Measurements from ENCODE around the gene IGBP1. TPM values are rescaled to one million over a fixed set of nuclear protein-coding genes. Genes with fewer than 3 reads are reported as not detected.

IGBP1 gene
- 51.6 and 52.7 TPM in 2 replicates for total RNA-seq

DNA sequence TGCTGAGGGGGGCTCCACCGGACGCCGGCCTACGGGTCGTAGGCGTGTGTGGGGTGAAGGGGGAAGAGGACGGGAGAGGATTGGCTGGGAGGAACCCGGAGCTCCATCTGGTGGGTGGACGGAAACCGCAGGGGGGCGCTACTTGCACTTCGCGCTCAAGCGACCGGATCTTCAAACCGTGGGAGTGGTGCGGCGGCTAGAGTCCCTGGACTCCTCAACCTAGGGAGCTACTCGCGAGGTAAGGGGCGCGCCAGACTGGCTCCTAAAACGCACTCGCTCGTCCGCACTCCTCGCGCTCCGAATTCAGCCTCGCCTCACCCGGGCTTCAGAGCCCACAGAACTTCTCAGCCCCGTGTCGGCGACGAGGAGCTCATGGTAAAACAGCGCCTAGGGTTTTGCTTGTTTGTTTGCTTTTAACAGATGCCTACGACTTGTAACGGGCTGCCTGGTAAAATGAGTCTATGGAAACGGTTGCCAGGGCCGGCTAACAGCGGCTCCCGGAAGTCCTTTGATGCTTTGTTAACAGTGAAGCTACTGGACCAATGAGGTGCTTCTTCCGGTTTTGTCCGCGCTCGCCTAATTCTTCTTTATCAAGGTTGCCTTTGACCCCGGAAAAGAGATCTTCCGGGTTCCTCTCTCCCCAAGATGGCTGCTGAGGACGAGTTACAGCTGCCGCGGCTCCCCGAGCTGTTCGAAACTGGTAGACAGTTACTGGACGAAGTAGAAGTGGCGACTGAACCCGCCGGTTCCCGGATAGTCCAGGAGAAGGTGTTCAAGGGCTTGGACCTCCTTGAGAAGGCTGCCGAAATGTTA, at the start of gene IGBP1:
Gene IGBP1, plus strand, starts transcription at position 145 of the 813 bp plus-strand sequence. Its CDS starts 501 bp downstream, at position 646.
- Mint-ChIP-seq H3K4me3 (peak within 1 kb of the TSS; percentile 99), H3K27ac (peak within 1 kb of the TSS; percentile 96), H3K36me3 (ENCODE audit: low read depth) (peaks cover 22% of the 10 kb centered on the region), H3K9me3 (no peaks in the 10 kb centered on the region), H3K4me1 (peaks cover 29% of the 10 kb centered on the region), H3K27me3 (no peaks in the 10 kb centered on the region)
- POLR2A ChIA-PET = interaction anchor here (0.5 to 1.6 kb wide), 13 partner anchors 9 to 1634 kb away, joined by 3 to 14 read pairs (median 3); partner anchors contain the start of genes EFNB1, PJA1, TAF1 and YIPF6
- DNase-seq (peak; percentile 57), ATAC-seq (ENCODE audit: low read depth) (peak; percentile 82)
- CTCF ChIA-PET = interaction anchor here (1.0 to 1.4 kb wide), 4 partner anchors 32 to 596 kb away, joined by 3 to 7 read pairs (median 3); no protein-coding TSS in a partner anchor
- intact Hi-C loops (cut with micrococcal nuclease) = loop anchor here (1.0 to 10.0 kb wide), 6 partner anchors 157 to 1305 kb away; partner anchors contain the start of genes FOXO4, KIF4A and PJA1
- TF ChIP-seq, protein P1, sequence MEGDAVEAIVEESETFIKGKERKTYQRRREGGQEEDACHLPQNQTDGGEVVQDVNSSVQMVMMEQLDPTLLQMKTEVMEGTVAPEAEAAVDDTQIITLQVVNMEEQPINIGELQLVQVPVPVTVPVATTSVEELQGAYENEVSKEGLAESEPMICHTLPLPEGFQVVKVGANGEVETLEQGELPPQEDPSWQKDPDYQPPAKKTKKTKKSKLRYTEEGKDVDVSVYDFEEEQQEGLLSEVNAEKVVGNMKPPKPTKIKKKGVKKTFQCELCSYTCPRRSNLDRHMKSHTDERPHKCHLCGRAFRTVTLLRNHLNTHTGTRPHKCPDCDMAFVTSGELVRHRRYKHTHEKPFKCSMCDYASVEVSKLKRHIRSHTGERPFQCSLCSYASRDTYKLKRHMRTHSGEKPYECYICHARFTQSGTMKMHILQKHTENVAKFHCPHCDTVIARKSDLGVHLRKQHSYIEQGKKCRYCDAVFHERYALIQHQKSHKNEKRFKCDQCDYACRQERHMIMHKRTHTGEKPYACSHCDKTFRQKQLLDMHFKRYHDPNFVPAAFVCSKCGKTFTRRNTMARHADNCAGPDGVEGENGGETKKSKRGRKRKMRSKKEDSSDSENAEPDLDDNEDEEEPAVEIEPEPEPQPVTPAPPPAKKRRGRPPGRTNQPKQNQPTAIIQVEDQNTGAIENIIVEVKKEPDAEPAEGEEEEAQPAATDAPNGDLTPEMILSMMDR (IDR thresholded peaks at IDR 0.05) = no peak

DNA sequence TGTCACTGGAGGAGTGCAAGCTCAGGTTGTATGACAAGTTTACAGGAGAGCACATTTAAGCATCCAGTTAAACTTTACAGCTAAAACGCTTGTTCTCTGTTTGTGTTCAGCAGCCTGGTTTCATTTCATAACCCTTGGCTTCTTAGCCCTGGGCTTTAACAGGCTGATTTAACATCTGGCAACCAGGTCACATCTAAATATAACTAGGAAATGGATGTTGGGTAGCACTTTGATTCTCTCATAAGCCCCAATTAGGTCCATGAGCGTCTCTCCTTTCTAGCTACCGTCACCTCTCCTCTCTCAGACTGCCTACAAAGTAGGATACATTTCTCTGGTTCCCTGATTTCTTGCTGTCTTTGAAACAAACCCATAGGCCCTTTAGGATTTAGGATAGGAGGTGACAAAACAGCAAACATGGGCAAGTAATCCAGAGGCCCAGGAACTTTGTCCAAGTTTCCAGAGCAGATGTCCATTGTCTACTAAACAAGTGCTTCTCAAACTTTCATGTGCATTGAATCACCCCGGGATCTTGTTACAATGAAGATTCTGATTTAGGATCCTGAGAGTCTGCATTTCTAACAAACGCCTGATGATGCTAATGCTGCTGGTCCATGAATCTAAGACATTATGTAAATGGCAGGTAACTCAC, 48.5 kb upstream of the IGBP1 start:
- TF ChIP-seq, protein P1 (IDR thresholded peaks at IDR 0.05) = no peak
- Mint-ChIP-seq H3K4me3 (no peak overlapping the region), H3K27ac (no peak overlapping the region), H3K4me1 (no peaks in the 10 kb centered on the region), H3K27me3 (no peaks in the 10 kb centered on the region), H3K36me3 (ENCODE audit: low read depth) (no peaks in the 10 kb centered on the region), H3K9me3 (no peaks in the 10 kb centered on the region)
- no peak for ATAC-seq (ENCODE audit: low read depth)
- no peak for DNase-seq
- CTCF ChIA-PET = no interaction called here
- POLR2A ChIA-PET = no interaction called here
- intact Hi-C loops (cut with micrococcal nuclease) = no loop called here

DNA sequence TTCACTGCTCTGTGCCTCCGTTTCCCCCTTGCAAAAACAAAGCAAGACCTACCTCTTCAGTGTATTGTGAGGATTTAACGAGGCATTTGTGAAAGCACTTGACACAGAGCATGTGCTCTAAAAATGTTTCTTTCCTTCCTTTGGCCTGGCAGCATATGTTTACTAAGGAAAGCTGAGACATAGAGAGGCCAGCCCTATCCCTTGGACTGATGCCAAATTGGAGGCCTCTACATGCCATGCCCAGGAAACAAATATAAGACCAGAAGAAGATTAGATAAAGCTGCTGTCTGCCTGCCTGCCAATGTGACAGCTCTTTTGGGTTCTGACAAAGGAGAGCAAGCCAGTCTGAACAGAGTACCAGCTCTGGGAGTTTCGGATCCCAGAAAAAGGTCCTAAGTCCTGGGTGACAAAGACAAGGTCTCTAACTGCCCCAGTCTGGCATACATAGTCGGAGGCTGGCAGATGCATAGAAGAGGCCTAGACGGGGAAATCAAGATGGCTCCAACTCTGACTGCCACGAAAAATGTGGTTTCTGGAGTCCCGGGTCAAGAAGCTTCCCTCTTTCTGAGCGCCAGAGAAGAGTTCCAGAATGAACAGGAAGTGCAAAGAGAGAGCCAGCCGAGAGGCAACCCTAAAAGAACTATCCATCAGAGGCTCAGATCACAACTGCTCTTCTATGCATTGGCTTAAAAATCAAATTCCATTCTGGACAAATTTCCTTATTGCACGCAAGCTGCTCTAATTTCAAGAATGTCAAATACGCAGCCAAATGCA, 45.2 kb upstream of the IGBP1 start:
- Mint-ChIP-seq H3K36me3 (ENCODE audit: low read depth) (no peaks in the 10 kb centered on the region), H3K4me3 (no peak overlapping the region), H3K4me1 (no peaks in the 10 kb centered on the region), H3K9me3 (no peaks in the 10 kb centered on the region), H3K27me3 (peaks cover 2% of the 10 kb centered on the region), H3K27ac (no peak overlapping the region)
- ChIA-PET CTCF (interaction anchor here (3.3 kb wide), 1 partner anchor 9 kb away, joined by 11 read pairs; no protein-coding TSS in a partner anchor), POLR2A (no interaction called here)
- intact Hi-C loops (cut with micrococcal nuclease) = no loop called here
- TF ChIP-seq, protein P1 (IDR thresholded peaks at IDR 0.05) = no peak
- DNase-seq (no peak), ATAC-seq (ENCODE audit: low read depth) (no peak)

DNA sequence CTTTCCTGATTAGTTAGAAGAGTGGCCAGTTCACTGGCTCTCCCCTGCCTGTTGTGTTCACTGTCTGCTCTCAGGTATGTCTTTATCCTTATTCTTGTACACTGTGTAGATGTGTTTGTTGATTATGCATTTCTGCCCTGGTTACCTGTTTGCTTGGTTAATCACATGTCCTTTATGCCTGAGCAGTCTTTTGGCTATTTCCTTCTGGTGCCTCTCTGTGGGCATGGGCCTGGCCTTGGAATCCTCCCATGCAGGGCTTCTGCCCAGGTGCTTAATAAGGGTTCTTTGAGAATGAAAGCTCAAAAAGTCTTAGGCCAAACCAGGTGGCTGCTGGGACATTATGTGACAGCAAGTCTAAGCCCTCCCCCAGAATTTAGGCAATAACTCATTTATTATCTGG, 44.5 kb upstream of the IGBP1 start:
- CTCF ChIA-PET = interaction anchor here (3.3 kb wide), 1 partner anchor 8 kb away, joined by 11 read pairs; no protein-coding TSS in a partner anchor
- TF ChIP-seq, protein P1 (IDR thresholded peaks at IDR 0.05) = no peak
- no peak overlapping the region for H3K4me3 Mint-ChIP-seq

More for the DNA sequence above, 44.5 kb upstream of the IGBP1 start:
- ATAC-seq (ENCODE audit: low read depth) (no peak), DNase-seq (no peak)
- peaks cover 2% of the 10 kb centered on the region for H3K27me3 Mint-ChIP-seq
- H3K36me3 Mint-ChIP-seq (ENCODE audit: low read depth) = no peaks in the 10 kb centered on the region
- H3K9me3 Mint-ChIP-seq = no peaks in the 10 kb centered on the region
- POLR2A ChIA-PET = no interaction called here
- H3K27ac Mint-ChIP-seq = no peak overlapping the region
- H3K4me1 Mint-ChIP-seq = no peaks in the 10 kb centered on the region
- intact Hi-C loops (cut with micrococcal nuclease) = no loop called here

All from activated B cell treated with CpG ODN at 0.5 μM for 24 hours (primary cell).